GM19324 (cell line): ENCODE data around the gene ADGRL2.

Source experiments
- ATAC-seq: cut with Tn5 transposase; IDR thresholded peaks from one replicate; pipeline ENCODE4 v1.9.1; 2021; ENCODE audit warnings: mild to moderate bottlenecking, moderate library complexity; ENCODE audit not compliant: unreplicated experiment, low FRiP score

ADGRL2 gene

DNA sequence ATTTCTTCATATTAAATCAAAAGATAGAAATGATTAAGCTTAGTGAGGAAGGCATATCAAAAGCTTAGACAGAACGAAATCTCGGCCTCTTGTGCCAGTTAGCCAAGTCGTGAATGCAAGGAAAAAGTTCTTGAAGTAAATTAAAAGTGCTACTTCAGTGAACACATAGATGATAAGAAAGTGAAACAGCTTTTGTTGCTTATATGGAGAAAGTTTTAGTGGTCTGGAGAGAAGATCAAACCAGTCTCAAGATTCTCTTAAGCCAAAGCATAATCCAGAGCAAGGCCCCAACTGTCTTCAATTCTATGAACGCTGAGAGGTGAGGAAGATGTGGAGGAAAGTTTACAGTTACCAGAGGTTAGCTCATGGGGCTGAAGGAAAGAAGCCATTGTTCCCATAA is 88.4 kb downstream of the ADGRL2 start:
- ATAC-seq = no peak

- no peak for ATAC-seq
Observed at GRCh38 chr1:81894867-81895266, 94.1 kb downstream of the ADGRL2 start.

DNA sequence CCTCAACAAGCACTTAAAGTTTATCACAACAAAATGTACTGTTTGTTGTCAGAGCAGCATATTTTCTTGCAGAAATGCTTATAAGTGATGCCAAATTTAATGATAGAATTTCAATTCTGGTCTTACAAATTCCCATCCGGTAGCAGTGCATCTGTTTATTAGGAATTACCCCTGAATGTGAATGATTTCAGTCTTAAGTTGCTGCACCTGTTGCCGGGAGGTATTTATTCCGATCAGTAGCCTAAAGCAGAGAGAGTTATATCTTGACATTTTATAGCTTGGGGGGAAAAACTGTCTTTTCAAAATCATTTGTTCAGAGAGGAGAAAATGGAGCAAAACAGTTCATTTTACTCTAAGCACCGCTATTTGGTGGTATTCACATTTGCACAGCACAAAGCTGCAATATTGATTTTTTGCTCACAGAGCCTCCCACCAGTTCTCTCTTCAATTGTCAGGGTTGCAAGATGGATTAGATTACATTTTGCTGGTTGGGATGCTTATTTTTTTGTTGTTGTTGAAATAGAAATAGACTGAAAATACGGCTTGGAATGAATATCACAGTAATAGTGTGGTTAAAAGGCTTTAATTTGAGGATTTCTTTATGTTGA is 98.6 kb downstream of the ADGRL2 start:
- no peak for ATAC-seq

- no peak for ATAC-seq
Observed at GRCh38 chr1:81907575-81907974, 106.8 kb downstream of the ADGRL2 start.

DNA sequence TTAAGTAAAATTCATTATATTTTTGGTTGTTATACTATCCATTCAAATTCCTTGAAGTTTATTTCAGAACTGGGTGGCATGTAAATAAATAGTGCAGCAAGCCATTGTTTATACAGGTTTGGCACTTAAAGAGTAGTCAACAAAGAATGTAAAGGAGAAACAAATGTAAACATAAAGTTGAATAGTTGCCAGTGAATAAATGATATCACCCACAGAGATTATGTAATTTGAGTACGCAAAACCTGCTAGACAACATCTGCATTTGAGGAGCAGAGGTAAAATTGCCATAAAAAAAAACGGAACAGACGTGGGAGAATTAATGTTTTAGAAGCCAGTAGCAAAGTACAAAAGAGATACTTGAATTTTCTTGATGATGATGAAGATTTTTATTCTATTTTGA is 111.6 kb downstream of the ADGRL2 start:
- ATAC-seq = no peak

GRCh38 chr1:81915937-81916336 is 115.2 kb downstream of the ADGRL2 start:
- no peak for ATAC-seq

- ATAC-seq = no peak
Observed at GRCh38 chr1:81920245-81920740, 119.6 kb downstream of the ADGRL2 start.

- ATAC-seq = no peak
Observed at GRCh38 chr1:81920886-81921285, 120.2 kb downstream of the ADGRL2 start.

GRCh38 chr1:81921344-81921743 is 120.6 kb downstream of the ADGRL2 start:
- ATAC-seq = no peak

DNA sequence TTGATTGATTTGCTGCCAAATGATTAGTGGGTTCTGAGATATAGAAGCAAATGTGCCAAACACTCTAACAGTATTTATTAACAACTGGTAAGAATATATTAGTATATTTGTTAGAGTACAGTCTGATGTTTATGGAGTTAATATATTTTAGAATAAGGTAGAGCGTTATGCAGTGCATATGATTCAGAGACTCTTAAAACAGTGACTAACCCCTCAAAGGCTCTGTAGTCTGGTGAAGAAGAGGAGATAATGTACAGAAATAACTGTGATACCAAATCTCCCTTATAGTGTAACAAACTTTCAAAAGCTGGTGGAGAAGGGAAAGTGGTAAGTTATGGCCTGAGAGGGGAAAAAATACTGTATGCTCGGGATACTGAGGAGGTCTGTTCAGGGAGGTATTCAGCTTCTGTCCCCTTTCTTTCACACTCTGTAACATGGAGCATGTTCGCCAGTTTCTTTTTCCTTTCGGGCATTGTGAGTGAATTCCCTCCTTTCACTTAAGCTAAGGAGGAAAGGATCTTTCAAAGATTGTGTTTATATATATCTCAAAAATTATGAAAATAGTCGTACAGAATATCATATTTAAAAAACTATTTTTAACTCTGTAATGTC is 121.2 kb downstream of the ADGRL2 start:
- no peak for ATAC-seq

- no peak for ATAC-seq
Observed at GRCh38 chr1:81922955-81923354, 122.2 kb downstream of the ADGRL2 start.

GRCh38 chr1:81929106-81929505 is 128.4 kb downstream of the ADGRL2 start:
- ATAC-seq = no peak

GRCh38 chr1:81936853-81937252 is 136.1 kb downstream of the ADGRL2 start:
- no peak for ATAC-seq

DNA sequence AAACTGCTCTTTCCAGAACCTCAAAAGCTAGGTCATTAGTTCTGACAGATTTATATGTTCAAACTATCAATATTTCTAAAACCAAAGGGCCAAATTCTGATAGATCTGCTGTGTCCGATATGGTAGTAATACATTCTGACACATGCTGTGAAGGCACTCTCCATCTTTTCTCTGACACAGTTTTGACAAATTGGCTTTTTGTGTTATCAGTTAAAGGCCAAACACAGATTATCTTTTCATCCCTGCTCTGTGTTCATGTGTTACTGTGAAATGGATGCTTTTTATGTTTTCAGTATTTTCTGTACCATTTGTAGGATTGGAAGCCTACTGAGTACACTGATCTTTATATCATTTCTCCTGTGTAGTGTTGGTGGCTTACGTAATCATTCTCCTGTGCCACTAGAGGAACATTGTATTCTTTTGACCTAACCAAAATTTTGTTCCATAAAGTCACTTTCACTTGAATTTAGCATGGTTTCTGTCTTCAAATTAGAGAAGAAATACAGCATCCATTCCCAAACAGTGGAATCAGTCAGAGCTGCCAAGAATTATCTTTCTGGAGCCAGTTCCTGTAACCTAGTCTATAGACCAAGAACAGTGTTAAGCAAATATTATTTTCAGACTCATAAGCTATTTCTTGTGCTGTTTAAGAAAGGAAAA is 137.2 kb downstream of the ADGRL2 start:
- no peak for ATAC-seq

- no peak for ATAC-seq
Observed at GRCh38 chr1:81948495-81948894, 147.8 kb downstream of the ADGRL2 start.

GRCh38 chr1:81949421-81949820 is 148.7 kb downstream of the ADGRL2 start:
- no peak for ATAC-seq

GRCh38 chr1:81950037-81950436 is 149.3 kb downstream of the ADGRL2 start:
- no peak for ATAC-seq

DNA sequence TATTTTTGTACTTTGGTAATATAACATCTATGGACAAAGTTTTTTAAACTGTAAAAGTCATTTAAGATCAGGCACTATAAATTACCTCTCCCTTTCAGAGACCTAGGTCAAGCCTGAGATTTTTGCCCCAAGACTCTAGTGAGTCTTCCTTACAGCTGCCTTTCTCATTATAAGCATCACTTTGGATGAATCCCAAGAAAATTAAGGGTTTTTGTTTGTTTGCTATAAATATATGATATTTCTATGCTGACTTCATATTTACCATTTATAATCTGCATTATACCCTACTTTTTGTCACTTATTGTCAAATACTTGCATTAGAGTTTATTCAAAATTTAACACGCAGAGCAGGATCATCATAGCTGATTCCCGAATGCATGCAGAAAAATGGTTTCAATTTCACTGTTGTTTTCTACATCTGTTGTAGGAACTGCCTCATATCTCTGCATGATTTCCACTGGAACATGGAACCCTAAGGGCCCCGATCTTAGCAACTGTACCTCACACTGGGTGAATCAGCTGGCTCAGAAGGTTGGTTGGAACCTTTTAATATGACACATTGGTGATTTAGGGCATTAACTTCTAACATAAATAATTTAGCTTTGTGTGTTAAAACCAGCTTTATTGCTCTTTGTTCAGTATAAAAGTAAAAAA is 150.0 kb downstream of the ADGRL2 start:
- no peak for ATAC-seq

DNA sequence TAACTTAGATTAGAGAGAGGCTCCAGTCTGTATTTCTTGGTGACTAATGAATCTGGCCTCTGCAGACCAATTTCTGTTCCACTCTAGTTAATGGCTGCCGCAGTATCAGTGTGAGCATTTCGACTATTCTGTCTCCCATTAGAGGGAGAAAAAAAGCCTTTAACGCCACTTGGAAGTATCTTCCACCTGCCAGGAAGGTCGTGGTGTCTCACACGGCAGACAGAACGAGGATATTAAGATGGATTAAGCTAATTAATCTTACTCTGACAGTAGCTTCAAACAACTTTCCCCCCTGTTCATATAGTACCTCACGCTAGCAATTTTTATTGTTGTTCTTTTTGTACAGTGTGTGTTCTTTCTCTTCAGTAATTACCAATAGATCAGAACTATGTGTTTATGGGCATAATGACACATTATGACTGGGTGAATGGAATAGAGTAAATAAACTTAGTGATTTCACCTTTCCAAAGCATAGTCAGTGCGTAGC is 153.8 kb downstream of the ADGRL2 start:
- no peak for ATAC-seq

- no peak for ATAC-seq
Observed at GRCh38 chr1:81967951-81968350, 167.2 kb downstream of the ADGRL2 start.

GRCh38 chr1:81970416-81970815 is 169.7 kb downstream of the ADGRL2 start:
- no peak for ATAC-seq
